GM19468 (cell line): ENCODE measurements around the gene NPIPB4.
"Not testable (repeated sequence)": the region's sequence is repeated elsewhere in the genome, so short reads cannot be mapped to it uniquely, and the experiment has no call there.

Experiments
- ATAC-seq: cut with Tn5 transposase; IDR thresholded peaks from one replicate; pipeline ENCODE4 v1.9.1; 2021; ENCODE audit warnings: mild to moderate bottlenecking, moderate library complexity, moderate number of reproducible peaks; ENCODE audit not compliant: unreplicated experiment; ENCODE audit errors: extremely low read depth

Gene NPIPB4

DNA sequence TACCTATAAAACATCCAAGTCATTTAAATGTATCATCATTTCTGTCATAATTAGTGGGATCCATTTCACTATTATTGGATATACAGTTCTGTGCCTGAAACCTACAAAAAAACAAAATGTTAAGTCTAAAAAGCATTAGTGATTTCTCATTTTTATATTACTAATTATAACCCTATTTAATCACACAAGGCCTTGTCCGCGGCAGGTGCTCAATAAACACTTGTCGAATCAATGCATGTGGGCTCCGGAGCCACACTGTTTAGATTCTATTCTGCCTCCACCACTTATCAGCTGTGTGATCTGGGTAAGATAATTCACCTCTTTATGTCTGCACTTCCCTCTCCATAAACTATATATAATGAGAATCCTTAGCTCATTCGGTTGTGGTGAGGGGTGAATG is at the start of gene NPIPB4:
NPIPB4 (minus strand) TSS at position 101 of the 400 bp plus-strand sequence. CDS start 378 bp downstream, outside the sequence.
- not testable (repeated sequence) for ATAC-seq

DNA sequence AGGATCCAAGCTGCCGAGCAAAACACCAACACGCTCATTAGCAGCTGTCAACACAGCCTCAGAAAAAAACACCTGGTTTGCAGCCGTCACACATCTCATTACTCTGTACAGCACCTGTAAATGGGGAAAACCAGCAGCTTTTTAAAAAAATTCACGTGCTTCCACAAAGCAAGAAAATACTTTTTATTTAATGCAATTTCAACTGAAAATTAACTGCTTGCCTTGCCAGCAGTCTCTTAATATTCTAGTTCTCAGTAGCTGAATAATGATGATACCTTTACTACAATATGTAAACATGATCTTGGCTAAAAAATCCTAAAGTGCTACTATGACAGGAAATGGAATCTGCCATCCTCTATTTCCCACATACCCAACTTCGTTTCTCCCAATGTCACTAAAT is 41.4 kb upstream of the NPIPB4 start:
- not testable (repeated sequence) for ATAC-seq

DNA sequence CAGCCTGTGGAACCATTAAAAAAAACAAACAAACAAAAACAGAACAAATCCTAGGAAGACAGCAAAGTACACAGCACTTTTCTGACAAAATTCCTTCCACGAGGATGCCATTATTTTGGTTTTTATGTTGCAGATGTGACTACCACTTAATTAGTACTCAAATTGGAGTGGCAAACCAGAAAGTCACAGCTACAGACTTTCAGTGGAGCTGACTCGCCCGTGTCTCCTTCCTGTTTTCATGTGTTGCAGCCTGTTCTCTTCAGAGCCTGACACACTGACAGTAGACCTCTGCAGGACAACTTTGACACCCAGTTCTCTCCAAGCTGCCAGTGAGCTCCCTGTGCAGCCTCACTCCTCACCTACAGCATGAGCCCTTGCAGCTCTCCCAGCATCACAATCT is 24.4 kb upstream of the NPIPB4 start:
- not testable (repeated sequence) for ATAC-seq

DNA sequence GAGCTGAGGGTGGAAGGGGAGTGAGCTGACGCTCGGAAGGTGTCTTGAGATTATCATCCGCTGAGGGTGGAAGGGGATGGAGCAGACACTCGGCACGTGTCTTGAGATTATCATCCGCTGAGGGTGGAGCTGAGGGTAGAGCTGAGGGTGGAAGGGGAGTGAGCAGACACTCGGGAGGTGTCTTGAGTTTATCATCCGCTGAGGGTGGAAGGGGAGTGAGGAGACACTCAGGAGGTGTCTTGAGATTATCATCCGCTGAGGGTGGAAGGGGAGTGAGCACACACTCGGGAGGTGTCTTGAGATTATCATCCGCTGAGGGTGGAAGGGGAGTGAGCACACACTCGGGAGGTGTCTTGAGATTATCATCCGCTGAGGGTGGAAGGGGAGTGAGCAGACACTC is 20.4 kb downstream of the NPIPB4 start:
- ATAC-seq: not testable (repeated sequence)

DNA sequence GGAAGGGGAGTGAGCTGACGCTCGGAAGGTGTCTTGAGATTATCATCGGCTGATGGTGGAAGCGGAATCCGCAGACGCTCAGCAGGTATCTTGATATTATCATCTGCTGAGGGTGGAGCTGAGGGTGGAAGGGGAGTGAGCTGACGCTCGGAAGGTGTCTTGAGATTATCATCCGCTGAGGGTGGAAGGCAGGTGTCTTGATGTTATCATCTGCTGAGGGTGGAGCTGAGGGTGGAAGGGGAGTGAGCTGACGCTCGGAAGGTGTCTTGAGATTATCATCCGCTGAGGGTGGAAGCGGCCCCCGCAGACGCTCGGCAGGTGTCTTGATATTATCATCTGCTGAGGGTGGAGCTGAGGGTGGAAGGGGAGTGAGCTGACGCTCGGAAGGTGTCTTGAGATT is 21.2 kb downstream of the NPIPB4 start:
- not testable (repeated sequence) for ATAC-seq

DNA sequence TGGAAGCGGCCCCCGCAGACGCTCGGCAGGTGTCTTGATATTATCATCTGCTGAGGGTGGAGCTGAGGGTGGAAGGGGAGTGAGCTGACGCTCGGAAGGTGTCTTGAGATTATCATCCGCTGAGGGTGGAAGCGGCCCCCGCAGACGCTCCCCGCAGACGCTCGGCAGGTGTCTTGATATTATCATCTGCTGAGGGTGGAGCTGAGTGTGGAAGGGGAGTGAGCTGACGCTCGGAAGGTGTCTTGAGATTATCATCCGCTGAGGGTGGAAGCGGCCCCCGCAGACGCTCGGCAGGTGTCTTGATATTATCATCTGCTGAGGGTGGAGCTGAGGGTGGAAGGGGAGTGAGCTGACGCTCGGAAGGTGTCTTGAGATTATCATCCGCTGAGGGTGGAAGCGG is 21.8 kb downstream of the NPIPB4 start:
- ATAC-seq: not testable (repeated sequence)

DNA sequence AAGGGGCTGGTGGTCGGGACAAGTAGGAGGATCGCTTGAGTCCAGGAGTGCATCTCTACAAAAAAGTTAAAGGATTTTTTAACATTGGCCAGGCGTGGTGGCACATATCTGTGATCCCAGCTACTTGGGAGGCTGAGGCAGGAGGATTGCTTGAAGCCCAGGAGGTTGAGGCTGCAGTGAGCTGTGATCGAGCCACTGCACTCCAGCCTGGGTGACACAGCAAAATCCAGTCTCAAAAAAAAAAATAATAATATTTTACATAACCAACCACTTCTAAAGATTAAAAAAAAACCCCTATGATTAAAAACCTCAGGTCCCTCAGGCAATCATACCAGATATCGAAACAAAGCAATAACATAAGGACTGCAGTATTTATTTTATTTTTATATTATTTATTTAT is 23.3 kb downstream of the NPIPB4 start:
- not testable (repeated sequence) for ATAC-seq

DNA sequence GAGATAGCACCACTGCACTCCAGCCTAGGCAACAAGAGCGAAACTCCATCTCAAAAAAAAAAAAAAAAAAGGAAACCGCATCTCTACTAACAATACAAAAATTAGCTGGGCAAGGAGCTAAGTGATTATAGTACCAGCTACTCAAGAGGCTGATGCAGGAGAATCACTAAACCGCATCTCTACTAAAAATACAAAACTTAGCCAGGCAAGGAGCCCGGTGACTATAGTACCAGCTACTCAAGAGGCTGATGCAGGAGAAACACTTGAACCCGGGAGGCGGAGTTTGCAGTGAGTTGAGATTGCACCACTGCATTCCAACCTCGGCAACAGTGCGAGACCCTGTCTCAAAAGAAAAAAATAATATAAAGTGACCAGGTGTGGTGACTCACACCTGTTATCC is 27.6 kb downstream of the NPIPB4 start:
- not testable (repeated sequence) for ATAC-seq

DNA sequence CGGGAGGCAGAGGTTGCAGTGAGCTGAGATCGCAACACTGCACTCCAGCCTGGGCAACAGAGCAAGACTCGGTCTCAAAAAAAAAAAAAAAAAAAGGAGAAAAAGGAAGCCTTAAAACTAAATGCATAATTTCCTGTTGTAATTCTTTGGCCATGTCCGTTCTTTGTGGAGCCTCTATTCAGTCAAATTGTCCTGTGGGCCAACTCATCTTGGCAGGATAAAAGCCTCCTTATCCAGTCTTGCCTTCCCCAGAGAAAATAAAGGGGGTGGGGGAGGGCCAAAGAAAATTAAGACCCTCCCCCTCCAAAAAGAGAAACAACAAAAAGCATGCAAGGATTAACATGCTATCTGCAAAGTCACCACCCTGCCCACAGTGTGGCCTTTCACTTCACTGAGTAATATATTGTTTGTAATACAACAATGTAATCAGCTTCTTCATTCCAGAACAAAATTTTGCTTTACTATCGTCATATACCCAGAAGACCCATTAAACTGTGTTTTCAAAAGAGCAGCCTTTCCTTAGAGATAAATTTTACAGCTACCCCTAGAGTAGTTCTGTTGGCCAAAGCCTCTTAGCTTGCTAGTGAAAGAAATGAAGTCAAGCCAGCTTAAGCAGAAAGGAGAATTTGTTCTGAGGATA is 31.4 kb downstream of the NPIPB4 start:
- ATAC-seq: not testable (repeated sequence)

DNA sequence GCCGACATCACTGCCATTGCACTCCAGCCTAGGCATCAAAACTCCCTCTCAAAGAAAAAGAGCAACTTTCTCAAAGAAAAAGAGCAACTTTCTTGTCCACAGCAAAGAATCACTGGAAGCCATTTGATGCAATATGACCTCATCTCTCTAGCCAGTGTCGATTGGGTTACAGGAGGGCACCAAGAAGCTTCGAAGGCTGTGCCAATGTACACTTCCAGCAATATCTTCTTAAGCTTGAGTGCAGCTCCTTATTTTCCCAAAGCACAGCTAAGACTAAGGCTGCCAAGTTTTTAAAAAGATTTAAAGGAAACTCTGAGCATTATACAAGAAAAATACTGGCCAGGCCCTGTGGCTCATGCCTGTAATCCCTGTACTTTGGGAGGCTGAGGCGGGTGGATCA is 32.0 kb downstream of the NPIPB4 start:
- not testable (repeated sequence) for ATAC-seq

DNA sequence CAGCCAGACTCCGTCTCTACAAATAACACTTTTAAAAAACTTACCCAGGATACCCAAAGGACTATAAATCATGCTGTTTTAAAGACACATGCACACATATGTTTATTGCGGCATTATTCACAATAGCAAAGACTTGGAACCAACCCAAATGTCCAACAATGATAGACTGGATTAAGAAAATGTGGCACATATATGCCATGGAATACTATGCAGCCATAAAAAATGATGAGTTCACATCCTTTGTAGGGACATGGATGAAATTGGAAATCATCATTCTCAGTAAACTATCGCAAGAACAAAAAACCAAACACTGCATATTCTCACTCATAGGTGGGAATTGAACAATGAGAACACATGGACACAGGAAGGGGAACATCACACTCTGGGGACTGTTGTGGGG is 34.3 kb downstream of the NPIPB4 start:
- ATAC-seq: not testable (repeated sequence)

DNA sequence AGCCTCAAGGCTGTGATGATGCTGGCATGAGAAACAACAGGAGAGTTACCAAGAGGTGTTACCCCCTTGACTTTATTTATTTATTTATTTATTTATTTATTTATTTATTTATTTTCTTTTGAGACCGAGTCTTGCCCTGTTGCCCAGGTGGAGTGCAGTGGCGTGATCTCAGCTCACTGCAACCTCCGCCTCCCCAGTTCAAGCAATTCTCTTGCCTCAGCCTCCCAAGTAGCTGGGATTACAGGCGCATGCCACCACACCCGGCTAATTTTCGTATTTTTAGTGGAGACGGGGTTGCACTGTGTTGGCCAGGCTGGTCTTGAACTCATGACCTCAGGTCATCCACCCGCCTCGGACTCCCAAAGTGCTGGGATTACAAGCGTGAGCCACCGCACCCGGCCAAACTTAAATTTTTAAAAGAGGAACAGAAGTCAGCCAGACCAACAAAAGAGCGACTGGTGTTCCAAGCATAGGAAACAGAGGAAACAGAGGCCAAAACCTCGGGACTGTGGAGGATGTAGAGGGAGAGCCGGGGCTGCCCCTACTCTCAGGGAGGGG is 36.6 kb downstream of the NPIPB4 start:
- ATAC-seq: not testable (repeated sequence)

DNA sequence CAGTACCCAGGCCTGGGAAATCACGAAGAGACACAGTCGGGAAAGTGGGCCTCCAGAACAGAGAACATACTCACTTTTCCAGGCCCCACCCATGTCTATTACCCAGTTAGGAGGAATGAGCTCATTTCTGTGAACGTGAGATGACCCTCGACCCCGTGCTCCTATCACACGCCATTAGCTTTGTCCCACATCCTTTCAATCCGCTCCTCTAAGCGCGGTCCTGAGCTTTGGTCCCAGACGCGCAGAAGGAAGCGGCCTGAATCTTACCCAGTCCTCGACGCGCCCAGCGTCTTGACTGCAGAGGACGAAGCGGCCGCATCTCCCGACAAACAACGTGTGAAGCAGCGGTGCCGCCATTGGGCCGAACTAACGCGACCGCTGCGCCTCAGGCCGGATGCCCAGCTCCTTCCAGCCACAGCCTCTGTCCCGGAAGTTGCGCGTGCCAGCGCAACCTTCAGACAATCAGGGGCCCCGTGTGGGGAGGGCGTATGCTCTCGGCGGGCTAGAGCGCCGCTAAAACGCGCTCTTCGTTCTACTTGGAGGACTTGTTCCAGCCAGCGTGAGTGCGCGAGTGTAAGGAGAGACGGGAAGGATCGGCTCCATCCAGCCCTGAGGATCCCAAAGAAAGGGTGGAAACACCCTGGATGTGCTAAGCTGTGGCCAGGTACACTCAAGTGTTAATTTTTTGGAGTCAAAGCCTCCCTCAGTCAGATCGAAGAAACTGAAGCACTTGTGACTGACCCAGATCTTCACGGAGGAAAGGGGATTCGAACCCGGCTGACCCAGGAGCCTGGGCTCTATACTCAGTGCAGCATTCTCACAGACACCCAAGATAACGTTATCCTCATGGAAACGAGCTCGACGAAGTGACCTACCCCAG is 37.3 kb downstream of the NPIPB4 start:
- ATAC-seq: peak; percentile 88

DNA sequence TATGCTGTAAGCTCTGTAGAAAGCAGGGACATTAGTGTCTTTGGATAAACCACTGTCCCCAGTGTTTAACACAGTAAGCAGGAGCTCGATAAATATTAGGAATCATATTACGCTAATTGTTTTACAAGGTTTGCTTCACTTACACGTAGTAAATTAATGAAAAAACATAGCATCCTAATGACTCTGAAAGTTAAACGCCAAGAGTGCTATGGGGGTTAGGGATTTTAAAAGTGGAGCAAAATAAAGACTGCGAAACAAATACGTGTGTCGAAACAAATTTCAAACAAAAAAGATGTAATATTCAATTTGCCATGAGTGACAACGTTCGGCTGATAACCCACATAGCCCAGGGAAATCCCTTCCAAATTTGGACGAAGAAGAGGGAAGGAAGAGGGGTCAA is 37.9 kb downstream of the NPIPB4 start:
- ATAC-seq: not testable (repeated sequence)

DNA sequence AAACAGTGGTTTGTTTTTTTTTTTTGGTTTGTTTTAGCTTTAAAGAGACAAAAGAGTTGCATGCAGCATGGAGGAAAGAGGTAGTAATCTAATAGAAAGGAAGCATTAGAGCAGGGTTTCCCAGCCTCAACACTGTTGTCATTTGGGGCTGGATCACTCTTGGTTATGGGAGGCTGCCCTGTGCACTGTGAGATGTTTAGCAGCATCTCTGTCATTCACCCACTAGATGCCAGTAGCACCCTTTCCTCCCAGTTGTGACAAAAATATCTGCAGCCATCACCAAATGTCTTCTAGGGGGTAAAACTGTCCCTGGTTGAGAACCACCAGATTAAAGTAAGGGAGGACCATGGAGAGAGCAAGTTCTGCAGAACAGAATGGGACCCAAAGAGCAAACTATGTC is 40.5 kb downstream of the NPIPB4 start:
- not testable (repeated sequence) for ATAC-seq

DNA sequence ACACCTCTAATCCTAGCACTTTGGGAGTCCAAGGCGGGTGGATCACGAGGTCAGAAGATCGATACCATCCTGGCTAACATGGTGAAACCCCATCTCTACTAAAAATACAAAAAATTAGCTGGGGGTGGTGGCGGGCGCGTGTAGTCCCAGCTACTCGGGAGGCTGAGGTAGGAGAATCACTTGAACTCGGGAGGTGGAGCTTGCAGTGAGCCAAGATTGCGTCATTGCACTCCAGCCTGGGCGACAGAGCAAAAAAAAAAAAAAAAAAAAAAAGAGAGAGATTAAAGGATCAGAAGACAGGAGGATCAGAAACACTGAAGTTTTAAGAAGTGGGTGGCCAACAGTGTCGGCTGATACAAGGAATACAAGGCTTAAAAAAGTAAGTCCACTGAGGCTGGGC is 41.9 kb downstream of the NPIPB4 start:
- ATAC-seq: not testable (repeated sequence)

DNA sequence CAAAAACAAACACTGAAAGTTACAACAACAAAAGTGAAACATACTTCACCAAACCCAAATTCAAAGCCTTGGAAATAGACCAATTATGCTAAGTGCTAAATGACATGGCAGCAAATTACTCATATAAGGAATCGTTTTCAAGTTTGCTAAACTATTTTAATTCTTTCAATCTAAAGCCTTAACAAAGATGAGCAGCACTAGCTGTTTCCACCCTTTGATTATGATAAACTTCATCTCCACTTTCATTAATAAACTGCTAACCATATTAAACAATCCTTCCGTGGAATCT is 55.2 kb downstream of the NPIPB4 start:
- not testable (repeated sequence) for ATAC-seq

DNA sequence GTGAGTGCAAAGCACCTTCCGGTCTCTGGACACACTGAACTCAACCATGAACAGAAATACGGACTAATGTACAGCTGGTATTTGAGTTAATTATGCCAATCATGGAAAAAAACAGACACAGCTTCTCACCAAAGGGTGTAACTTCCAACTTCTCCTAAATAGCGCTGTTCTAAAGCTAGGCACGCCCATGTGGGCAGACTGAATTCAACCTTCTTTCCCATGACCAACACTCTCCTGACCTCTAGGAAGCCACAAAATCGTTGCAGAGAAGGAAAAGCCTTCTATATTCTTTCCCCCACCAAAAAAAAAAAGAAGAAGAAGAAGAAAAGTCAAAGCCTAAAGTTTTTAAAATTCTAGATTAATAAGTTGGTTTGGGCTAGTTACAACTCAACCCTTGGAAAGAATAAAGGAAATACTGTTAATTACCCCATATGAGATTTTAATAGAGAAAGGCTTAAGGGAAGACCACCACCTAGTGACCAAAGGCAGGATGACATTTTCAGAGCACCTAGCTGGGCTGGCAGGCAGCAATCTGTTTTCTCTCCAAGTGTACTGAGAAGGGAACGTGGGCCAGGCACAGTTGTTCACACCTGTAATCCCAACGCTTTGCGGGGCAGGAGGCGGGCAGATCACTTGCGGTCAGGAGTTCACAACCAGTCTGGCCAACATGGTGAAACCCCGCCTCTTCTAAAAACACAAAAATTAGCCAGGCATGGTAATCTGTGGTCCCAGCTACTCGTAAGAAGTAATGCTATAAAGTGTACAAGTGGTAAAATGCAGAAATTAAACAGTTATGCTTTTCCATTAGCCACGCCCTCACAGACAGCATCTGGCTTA is 55.8 kb downstream of the NPIPB4 start:
- ATAC-seq: not testable (repeated sequence)

DNA sequence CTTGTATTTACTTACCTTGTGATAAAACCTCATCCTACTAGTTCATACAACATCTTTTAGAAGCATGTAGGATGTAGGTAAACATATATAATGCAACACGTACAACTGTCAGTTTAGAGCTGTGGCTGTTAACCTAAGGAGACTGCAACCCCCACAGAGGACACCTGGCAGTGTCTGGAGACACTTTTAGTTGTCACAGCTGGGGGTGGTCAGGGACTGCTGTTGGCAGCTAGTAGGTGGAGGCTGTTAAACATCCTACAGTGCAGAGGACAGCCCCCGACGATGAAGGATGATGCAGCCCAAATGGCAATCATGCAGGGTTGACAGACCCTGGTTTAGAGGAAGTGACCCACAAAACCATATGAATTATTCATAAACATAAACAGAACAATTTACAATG is 59.0 kb downstream of the NPIPB4 start:
- ATAC-seq: not testable (repeated sequence)

DNA sequence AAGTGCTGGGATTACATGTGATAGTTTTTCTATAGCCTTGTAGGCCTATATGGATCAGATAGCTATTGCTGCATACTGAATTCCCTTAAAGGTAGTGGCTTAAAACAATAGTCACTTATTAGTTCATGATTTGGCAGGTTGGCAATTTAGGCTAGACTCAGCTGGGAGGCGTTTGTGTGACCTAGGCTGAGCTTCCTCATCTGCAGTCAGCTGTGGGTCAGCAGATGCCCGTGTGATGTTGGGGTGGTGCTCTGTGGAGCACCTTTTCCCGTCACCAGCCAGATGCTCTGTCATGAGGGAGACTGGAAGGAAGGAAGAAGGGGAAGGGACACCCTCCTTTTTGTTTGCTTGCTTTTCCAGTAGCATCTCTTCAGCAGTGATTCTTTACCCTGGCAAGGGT is 64.2 kb downstream of the NPIPB4 start:
- ATAC-seq: not testable (repeated sequence)
